CD14-positive monocyte (primary cell): ENCODE measurements around the gene INHBC. TPM values are rescaled to one million over a fixed set of nuclear protein-coding genes. Genes with fewer than 3 reads are reported as not detected.
"Not testable (repeated sequence)": the region's sequence is repeated elsewhere in the genome, so short reads cannot be mapped to it uniquely, and the experiment has no call there.

ENCODE experiments used
- DNase-seq, 3 donors: peaks; one replicate each; pipeline ENCODE4 v3.0.0-alpha.2; 2011 to 2022
- H2AFZ ChIP-seq: 2 replicates; pipeline ENCODE4 v1.6.0; 2012; ENCODE audit warnings: mild to moderate bottlenecking, low read depth, low read length, inconsistent platforms; ENCODE audit not compliant: insufficient read depth, poor library complexity, severe bottlenecking
- H3K27ac ChIP-seq, 2 donors: 1 replicate in 1 of 2; 2 replicates in 1 of 2; pipeline ENCODE4 v1.5.1; 2012 to 2013; ENCODE audit warnings: low read length in 2 of 2, control low read depth in 1 of 2, inconsistent platforms in 1 of 2, low read depth in 1 of 2, mild to moderate bottlenecking in 1 of 2
- H3K27me3 ChIP-seq, 2 donors: one replicate each; pipeline versions ENCODE4 v1.6.0 to v1.6.1; 2011 to 2013; ENCODE audit warnings: low read length in 2 of 2; ENCODE audit not compliant: control insufficient read depth in 2 of 2, insufficient read depth in 2 of 2
- H3K36me3 ChIP-seq, 2 donors: replicated peaks in 1 of 2; 1 replicate in 1 of 2; 2 replicates in 1 of 2; pipeline versions ENCODE4 v1.5.1 to v1.6.1; 2012 to 2013; ENCODE audit warnings: low read length in 2 of 2, control low read depth in 1 of 2, inconsistent platforms in 1 of 2, mild to moderate bottlenecking in 1 of 2; ENCODE audit not compliant: insufficient read depth in 2 of 2, control insufficient read depth in 1 of 2
- H3K4me1 ChIP-seq, 2 donors: 1 replicate in 1 of 2; 2 replicates in 1 of 2; pipeline versions ENCODE4 v1.5.1 to v1.6.1; 2012 to 2013; ENCODE audit warnings: low read length in 2 of 2, control low read depth in 1 of 2, inconsistent platforms in 1 of 2, mild to moderate bottlenecking in 1 of 2, moderate library complexity in 1 of 2; ENCODE audit not compliant: insufficient read depth in 2 of 2, control insufficient read depth in 1 of 2
- H3K4me2 ChIP-seq: replicated peaks from 2 replicates; pipeline ENCODE3; 2012; ENCODE audit warnings: low read length, moderate library complexity, mild to moderate bottlenecking; ENCODE audit not compliant: poor library complexity, severe bottlenecking; ENCODE audit errors: extremely low read depth
- H3K4me3 ChIP-seq, 3 experiments: fragments of 200-600 bp in 1 of 3; sonication (generic) in 1 of 3; replicated peaks in 1 of 3; 1 replicate in 2 of 3; 2 replicates in 1 of 3; pipeline ENCODE4 v1.5.1; 2011 to 2013; ENCODE audit warnings: low read length in 3 of 3, mild to moderate bottlenecking in 3 of 3, control low read depth in 2 of 3, low read depth in 2 of 3, inconsistent platforms in 1 of 3, moderate library complexity in 1 of 3
- H3K79me2 ChIP-seq: 2 replicates; pipeline ENCODE4 v1.6.0; 2012; ENCODE audit warnings: mild to moderate bottlenecking, control low read depth, inconsistent platforms, low read length, moderate library complexity; ENCODE audit not compliant: insufficient read depth
- H3K9ac ChIP-seq: 2 replicates; pipeline ENCODE4 v1.6.0; 2017; ENCODE audit warnings: low read length, mild to moderate bottlenecking; ENCODE audit not compliant: insufficient read depth, poor library complexity, severe bottlenecking
- H3K9me3 ChIP-seq, 2 donors: replicated peaks in 1 of 2; 1 replicate in 1 of 2; 2 replicates in 1 of 2; pipeline versions ENCODE4 v1.5.1 to v1.6.1; 2012 to 2013; ENCODE audit warnings: low read length in 2 of 2, control low read depth in 1 of 2; ENCODE audit not compliant: control insufficient read depth in 1 of 2, insufficient read depth in 1 of 2
- H4K20me1 ChIP-seq: 2 replicates; pipeline ENCODE4 v1.6.0; 2012; ENCODE audit warnings: mild to moderate bottlenecking, low read length, control low read depth, moderate library complexity; ENCODE audit not compliant: insufficient read depth
- H3K27ac Mint-ChIP-seq, 7 donors: one replicate each; pipeline ENCODE4 v1.8.0; 2020; ENCODE audit warnings: mild to moderate bottlenecking in 7 of 7, mixed read lengths in 7 of 7, moderate library complexity in 6 of 7, inconsistent platforms in 2 of 7
- H3K27me3 Mint-ChIP-seq, 3 donors: one replicate each; pipeline ENCODE4 v1.8.0; 2021 to 2022; ENCODE audit warnings: low read depth in 3 of 3, mild to moderate bottlenecking in 3 of 3, mixed read lengths in 3 of 3, moderate library complexity in 3 of 3, inconsistent platforms in 1 of 3
- H3K36me3 Mint-ChIP-seq, 2 donors: one replicate each; pipeline ENCODE4 v1.8.0; 2020; ENCODE audit warnings: mixed read lengths in 2 of 2, inconsistent platforms in 1 of 2, mild to moderate bottlenecking in 1 of 2
- H3K4me1 Mint-ChIP-seq: one replicate; pipeline ENCODE4 v1.8.0; 2020; ENCODE audit warnings: mild to moderate bottlenecking, mixed read lengths
- H3K4me3 Mint-ChIP-seq, 2 donors: one replicate each; pipeline ENCODE4 v1.8.0; 2020; ENCODE audit warnings: mild to moderate bottlenecking in 2 of 2, mixed read lengths in 2 of 2, moderate library complexity in 1 of 2
- H3K9me3 Mint-ChIP-seq, 7 donors: one replicate each; pipeline ENCODE4 v1.8.0; 2020 to 2022; ENCODE audit warnings: mixed read lengths in 7 of 7, mild to moderate bottlenecking in 6 of 7, moderate library complexity in 6 of 7, inconsistent platforms in 2 of 7
- WGBS: methylation state at CpG from one replicate; pipeline ENCODE4 v1.1.5; 2013; ENCODE audit warnings: missing lambda C conversion rate; ENCODE audit not compliant: insufficient coverage; 5-methylcytosine and 5-hydroxymethylcytosine counted together
- intact Hi-C, 2 donors: fragments of 100-400 bp; cut with micrococcal nuclease; formaldehyde crosslinking; loops; one replicate each; pipeline versions ENCODE4 v1.15.0 to v1.15.1; 2023
- polyA plus RNA-seq, 3 donors: library from polyadenylated mRNA; depleted of rRNA in 1 of 3; unstranded in 2 of 3; stranded (reverse) in 1 of 3; fragments of 300-500 nt in 2 of 3; fragments of >200 nt in 1 of 3; fragmentation: Illumina TruSeq in 2 of 3; gene quantifications; 1 replicate in 2 of 3; 2 replicates in 1 of 3; pipeline ENCODE4 v1.2.3, GENCODE V29; 2012 to 2021
- TF ChIP-seq, protein P1 (sequence below): fragments of 200-600 bp; IDR thresholded peaks from one replicate; pipeline ENCODE4 v1.8.0; 2022; ENCODE audit warnings: antibody characterized with exemption, mild to moderate bottlenecking

Gene INHBC
- polyA plus RNA-seq, 3 donors, result not detected

DNA sequence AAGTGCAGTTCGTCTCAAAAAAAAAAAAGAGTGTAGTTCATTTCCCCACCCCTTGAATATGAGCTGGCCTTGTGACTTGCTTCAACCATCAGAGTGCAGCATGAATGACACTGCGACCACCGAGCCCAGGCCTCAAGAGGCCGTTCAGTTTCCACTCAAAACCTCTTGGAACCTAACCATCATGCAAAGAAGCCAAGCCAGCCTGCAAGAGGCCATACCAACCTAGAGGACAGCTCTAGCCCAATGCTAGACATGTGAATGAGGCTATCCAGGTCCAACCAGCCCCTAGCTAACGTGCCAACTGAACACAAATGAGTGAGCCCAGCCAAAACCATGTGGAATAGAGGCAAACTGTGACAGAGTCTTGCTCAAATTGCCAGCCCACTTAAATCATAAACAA lies 33.4 kb upstream of the INHBC start:
- H3K27ac ChIP-seq, result no peak overlapping the region
- H3K4me3 Mint-ChIP-seq, result no peak overlapping the region
- no peak overlapping the region for H3K4me3 ChIP-seq
- intact Hi-C loops, result no loop called here
- H3K9me3 ChIP-seq, result no peaks in the 10 kb centered on the region
- H3K9me3 Mint-ChIP-seq, result no peaks in the 10 kb centered on the region
- H3K4me1 ChIP-seq, result no peaks in the 10 kb centered on the region
- H3K36me3 Mint-ChIP-seq, result peaks cover 9 to 35% of the 10 kb centered on the region in 2 donors
- no peaks in the 10 kb centered on the region for H3K4me1 Mint-ChIP-seq
- H3K9ac ChIP-seq, result no peak overlapping the region
- no peak overlapping the region for H2AFZ ChIP-seq
- peaks cover 34% of the 10 kb centered on the region for H3K79me2 ChIP-seq
- H3K27me3 ChIP-seq, result no peaks in the 10 kb centered on the region
- 90% methylated on average over 5 of the region's 5 CpGs for WGBS
- peaks cover 0 to 14% of the 10 kb centered on the region in 2 donors for H3K36me3 ChIP-seq
- peak overlapping the region in 1 of 7 donors; percentile 75 for H3K27ac Mint-ChIP-seq
- H4K20me1 ChIP-seq, result peaks cover 55% of the 10 kb centered on the region
- H3K4me2 ChIP-seq, result no peak overlapping the region
- H3K27me3 Mint-ChIP-seq, result peaks cover 0 to 2% (median 0%) of the 10 kb centered on the region in 3 donors
- no peak for DNase-seq
- TF ChIP-seq, protein P1, sequence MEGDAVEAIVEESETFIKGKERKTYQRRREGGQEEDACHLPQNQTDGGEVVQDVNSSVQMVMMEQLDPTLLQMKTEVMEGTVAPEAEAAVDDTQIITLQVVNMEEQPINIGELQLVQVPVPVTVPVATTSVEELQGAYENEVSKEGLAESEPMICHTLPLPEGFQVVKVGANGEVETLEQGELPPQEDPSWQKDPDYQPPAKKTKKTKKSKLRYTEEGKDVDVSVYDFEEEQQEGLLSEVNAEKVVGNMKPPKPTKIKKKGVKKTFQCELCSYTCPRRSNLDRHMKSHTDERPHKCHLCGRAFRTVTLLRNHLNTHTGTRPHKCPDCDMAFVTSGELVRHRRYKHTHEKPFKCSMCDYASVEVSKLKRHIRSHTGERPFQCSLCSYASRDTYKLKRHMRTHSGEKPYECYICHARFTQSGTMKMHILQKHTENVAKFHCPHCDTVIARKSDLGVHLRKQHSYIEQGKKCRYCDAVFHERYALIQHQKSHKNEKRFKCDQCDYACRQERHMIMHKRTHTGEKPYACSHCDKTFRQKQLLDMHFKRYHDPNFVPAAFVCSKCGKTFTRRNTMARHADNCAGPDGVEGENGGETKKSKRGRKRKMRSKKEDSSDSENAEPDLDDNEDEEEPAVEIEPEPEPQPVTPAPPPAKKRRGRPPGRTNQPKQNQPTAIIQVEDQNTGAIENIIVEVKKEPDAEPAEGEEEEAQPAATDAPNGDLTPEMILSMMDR, result no peak

DNA sequence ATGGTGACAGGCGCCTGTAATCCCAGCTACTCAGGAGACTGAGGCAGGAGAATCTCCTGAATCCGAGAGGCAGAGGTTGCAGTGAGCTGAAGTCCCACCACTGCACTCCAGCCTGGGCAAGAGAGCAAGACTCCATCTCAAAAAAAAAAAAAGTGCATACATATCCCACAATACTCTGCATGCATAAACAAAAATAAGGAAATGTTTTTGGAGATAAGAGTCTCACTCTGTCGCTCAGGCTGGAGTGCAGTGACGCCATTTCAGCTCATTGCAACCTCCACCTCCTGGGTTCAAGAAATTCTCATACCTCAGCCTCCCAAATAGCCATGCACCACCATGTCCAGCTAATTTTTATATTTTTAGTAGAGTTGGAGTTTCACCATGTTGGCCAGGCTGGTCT lies 32.4 kb upstream of the INHBC start:
- H2AFZ ChIP-seq, H3K4me1 ChIP-seq, H3K4me2 ChIP-seq, H3K9me3 ChIP-seq, intact Hi-C loops, H3K4me3 Mint-ChIP-seq, H3K36me3 ChIP-seq, H3K4me3 ChIP-seq, H3K9me3 Mint-ChIP-seq, H3K27me3 Mint-ChIP-seq, H3K27ac ChIP-seq, H3K27me3 ChIP-seq, DNase-seq, H3K9ac ChIP-seq, H3K4me1 Mint-ChIP-seq: not testable (repeated sequence)
- WGBS, result 100% methylated on average over 1 of the region's 4 CpGs
- peaks cover 58% of the 10 kb centered on the region for H4K20me1 ChIP-seq
- Mint-ChIP-seq H3K36me3 (peaks cover 7 to 31% of the 10 kb centered on the region in 2 donors), H3K27ac (peak overlapping the region in 1 of 7 donors; percentile 68)
- peaks cover 35% of the 10 kb centered on the region for H3K79me2 ChIP-seq
